SJSA1 (cell line): ENCODE measurements around the gene RPS28. TPM values are rescaled to one million over a fixed set of nuclear protein-coding genes. Genes with fewer than 3 reads are reported as not detected.

ENCODE experiments used
- DNase-seq, 2 experiments: peaks; one replicate each; pipeline ENCODE4 v3.0.0-alpha.2; 2015 to 2020; ENCODE audit warnings: low spot score in 2 of 2, low read depth in 1 of 2
- H3K27ac ChIP-seq: fragments of 250-450 bp; sonication (Bioruptor Pico); 2 replicates; pipeline ENCODE4 v1.5.1; 2020; ENCODE audit warnings: mild to moderate bottlenecking, moderate library complexity
- H3K27me3 ChIP-seq: fragments of 250-450 bp; sonication (Bioruptor Pico); replicated peaks from 2 replicates; pipeline ENCODE4 v1.5.1; 2020; ENCODE audit warnings: mild to moderate bottlenecking, moderate library complexity
- H3K36me3 ChIP-seq: fragments of 250-450 bp; sonication (Bioruptor Pico); 2 replicates; pipeline ENCODE4 v1.5.1; 2020; ENCODE audit warnings: mild to moderate bottlenecking
- H3K4me1 ChIP-seq: fragments of 250-450 bp; sonication (Bioruptor Pico); replicated peaks from 2 replicates; pipeline ENCODE4 v1.6.1; 2021; ENCODE audit warnings: mild to moderate bottlenecking
- H3K4me3 ChIP-seq: fragments of 250-450 bp; sonication (Bioruptor Pico); 2 replicates; pipeline ENCODE4 v1.5.1; 2020; ENCODE audit warnings: mild to moderate bottlenecking
- H3K9me3 ChIP-seq: fragments of 250-450 bp; sonication (Bioruptor Pico); replicated peaks from 2 replicates; pipeline ENCODE4 v1.5.1; 2020; ENCODE audit warnings: mild to moderate bottlenecking
- total RNA-seq: library from RNA; depleted of rRNA; stranded (reverse); fragments of >200 nt; shearing (Covaris generic); gene quantifications from 2 replicates; pipeline ENCODE4 v1.2.3, GENCODE V29; 2014

Gene RPS28
- total RNA-seq, 1 experiment from 2014 or later, result 220 TPM

- peak in 1 of 2 experiments; percentile 39 for DNase-seq
- H3K9me3 ChIP-seq, result peaks cover 3% of the 10 kb centered on the region; the same call in 1 of the 2 replicates
- H3K4me3 ChIP-seq, result no peak overlapping the region
- no peak overlapping the region for H3K27ac ChIP-seq
- H3K36me3 ChIP-seq, result peaks cover 36% of the 10 kb centered on the region
- H3K27me3 ChIP-seq, result no peaks in the 10 kb centered on the region
- peaks cover 14% of the 10 kb centered on the region for H3K4me1 ChIP-seq
These were observed 4.2 kb downstream of the RPS28 start for GRCh38 chr19:8325454-8325853.

GRCh38 chr19:8329996-8330395, 8.7 kb downstream of the RPS28 start:
- peaks cover 27% of the 10 kb centered on the region for H3K27me3 ChIP-seq
- H3K9me3 ChIP-seq, result peaks cover 7% of the 10 kb centered on the region
- H3K4me3 ChIP-seq, result no peak overlapping the region
- peaks cover 9% of the 10 kb centered on the region for H3K4me1 ChIP-seq
- H3K36me3 ChIP-seq, result no peaks in the 10 kb centered on the region; the same call in 1 of the 2 replicates
- no peak for DNase-seq
- no peak overlapping the region for H3K27ac ChIP-seq

GRCh38 chr19:8331263-8331845, 10.1 kb downstream of the RPS28 start:
- no peak overlapping the region for H3K27ac ChIP-seq
- peaks cover 17% of the 10 kb centered on the region for H3K4me1 ChIP-seq
- no peak for DNase-seq
- peaks cover 39% of the 10 kb centered on the region for H3K27me3 ChIP-seq
- H3K4me3 ChIP-seq, result no peak overlapping the region
- H3K9me3 ChIP-seq, result peaks cover 7% of the 10 kb centered on the region
- no peaks in the 10 kb centered on the region; the same call in 1 of the 2 replicates for H3K36me3 ChIP-seq

GRCh38 chr19:8332976-8333766, 11.9 kb downstream of the RPS28 start:
- DNase-seq, result no peak
- Histone ChIP-seq H3K9me3 (peaks cover 7% of the 10 kb centered on the region), H3K4me1 (peaks cover 22% of the 10 kb centered on the region), H3K4me3 (no peak overlapping the region), H3K27me3 (peaks cover 39% of the 10 kb centered on the region), H3K27ac (no peak overlapping the region), H3K36me3 (no peaks in the 10 kb centered on the region)

- H3K27ac ChIP-seq, result no peak overlapping the region
- H3K4me3 ChIP-seq, result no peak overlapping the region
These were observed 12.6 kb downstream of the RPS28 start for GRCh38 chr19:8333767-8334457.

GRCh38 chr19:8334458-8335342, 13.4 kb downstream of the RPS28 start:
- Histone ChIP-seq H3K27me3 (peaks cover 39% of the 10 kb centered on the region), H3K27ac (no peak overlapping the region), H3K36me3 (no peaks in the 10 kb centered on the region), H3K9me3 (peaks cover 7% of the 10 kb centered on the region), H3K4me1 (peaks cover 22% of the 10 kb centered on the region), H3K4me3 (peak overlapping the region; percentile 29)
- DNase-seq, result no peak

More at GRCh38 chr19:8333767-8334457, 12.6 kb downstream of the RPS28 start:
- Histone ChIP-seq H3K4me1 (peaks cover 22% of the 10 kb centered on the region), H3K27me3 (peaks cover 39% of the 10 kb centered on the region), H3K9me3 (peaks cover 7% of the 10 kb centered on the region), H3K36me3 (no peaks in the 10 kb centered on the region)
- no peak for DNase-seq

GRCh38 chr19:8335343-8336071, 14.2 kb downstream of the RPS28 start:
- no peak for DNase-seq
- Histone ChIP-seq H3K9me3 (peaks cover 7% of the 10 kb centered on the region), H3K4me1 (peaks cover 22% of the 10 kb centered on the region), H3K27ac (no peak overlapping the region), H3K36me3 (no peaks in the 10 kb centered on the region), H3K27me3 (peaks cover 39% of the 10 kb centered on the region), H3K4me3 (peak overlapping the region; percentile 29)

- H3K4me1 ChIP-seq, result peaks cover 22% of the 10 kb centered on the region
- H3K36me3 ChIP-seq, result no peaks in the 10 kb centered on the region
- no peak overlapping the region for H3K27ac ChIP-seq
- peaks cover 39% of the 10 kb centered on the region for H3K27me3 ChIP-seq
- H3K4me3 ChIP-seq, result no peak overlapping the region
- H3K9me3 ChIP-seq, result peaks cover 7% of the 10 kb centered on the region
- no peak for DNase-seq
These were observed 14.8 kb downstream of the RPS28 start for GRCh38 chr19:8336072-8336569.

- Histone ChIP-seq H3K36me3 (no peaks in the 10 kb centered on the region), H3K9me3 (peaks cover 7% of the 10 kb centered on the region), H3K4me1 (peaks cover 22% of the 10 kb centered on the region), H3K4me3 (no peak overlapping the region), H3K27ac (no peak overlapping the region), H3K27me3 (peaks cover 39% of the 10 kb centered on the region)
- no peak for DNase-seq
These were observed 15.4 kb downstream of the RPS28 start for GRCh38 chr19:8336660-8337059.

GRCh38 chr19:8337728-8338127, 16.4 kb downstream of the RPS28 start:
- Histone ChIP-seq H3K27ac (no peak overlapping the region), H3K4me1 (peaks cover 23% of the 10 kb centered on the region), H3K36me3 (no peaks in the 10 kb centered on the region), H3K9me3 (peaks cover 7% of the 10 kb centered on the region), H3K4me3 (no peak overlapping the region), H3K27me3 (peaks cover 42% of the 10 kb centered on the region)
- DNase-seq, result no peak

- Histone ChIP-seq H3K9me3 (peaks cover 7% of the 10 kb centered on the region), H3K36me3 (no peaks in the 10 kb centered on the region), H3K27me3 (peaks cover 35% of the 10 kb centered on the region), H3K27ac (no peak overlapping the region), H3K4me3 (no peak overlapping the region), H3K4me1 (peaks cover 27% of the 10 kb centered on the region)
- no peak for DNase-seq
These were observed 17.5 kb downstream of the RPS28 start for GRCh38 chr19:8338835-8339234.

GRCh38 chr19:8340341-8341096, 19.2 kb downstream of the RPS28 start:
- Histone ChIP-seq H3K4me1 (peaks cover 13% of the 10 kb centered on the region), H3K27ac (no peak overlapping the region), H3K27me3 (peaks cover 18% of the 10 kb centered on the region), H3K4me3 (no peak overlapping the region), H3K36me3 (no peaks in the 10 kb centered on the region), H3K9me3 (no peaks in the 10 kb centered on the region)
- DNase-seq, result no peak
